NK-92 (cell line): ENCODE results near the gene FOXD1.
"Not testable (repeated sequence)": the region's sequence is repeated elsewhere in the genome, so short reads cannot be mapped to it uniquely, and the experiment has no call there.

Source experiments
- DNase-seq: peaks from one replicate; lab custom pipeline; 2025; ENCODE audit not compliant: unreplicated experiment; lab: John Stamatoyannopoulos, UW

FOXD1 gene

DNA sequence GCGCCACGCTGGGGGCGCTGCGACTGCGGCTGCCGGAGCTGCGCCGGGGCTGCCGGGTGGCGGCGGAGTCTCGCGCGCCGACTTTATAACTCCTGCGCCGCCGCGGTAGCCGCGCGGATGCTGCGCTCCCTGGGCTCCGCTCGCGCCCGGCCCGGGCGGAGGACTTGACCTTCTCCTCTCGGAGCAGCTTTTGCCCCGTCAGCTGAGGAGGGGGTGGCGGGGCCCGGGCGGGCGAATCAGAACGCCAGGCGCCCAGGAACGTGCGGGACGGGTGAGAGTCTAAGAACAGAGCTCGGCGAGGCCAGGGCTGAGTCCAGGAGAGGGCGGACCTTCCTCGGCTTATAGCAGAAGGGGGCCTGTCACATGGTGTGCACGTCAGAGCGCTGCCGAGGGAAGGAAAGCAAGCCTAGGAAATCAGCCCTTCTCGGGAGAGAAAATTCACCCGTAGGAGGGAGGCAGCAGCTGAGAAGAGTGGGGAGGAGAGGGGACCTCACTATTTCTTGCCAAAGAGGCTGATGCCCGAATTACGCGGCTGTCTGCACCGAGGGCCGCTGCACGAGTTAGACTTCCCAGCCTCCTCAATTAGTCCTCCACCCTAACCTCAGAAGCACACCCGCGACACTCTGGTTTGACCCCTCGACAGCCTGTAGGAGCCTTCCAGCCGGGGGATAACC is at the start of gene FOXD1:
Gene FOXD1 (minus strand): TSS at position 315 of the 674 bp plus-strand sequence. CDS start 415 bp downstream, outside the sequence.
- DNase-seq, result no peak

DNA sequence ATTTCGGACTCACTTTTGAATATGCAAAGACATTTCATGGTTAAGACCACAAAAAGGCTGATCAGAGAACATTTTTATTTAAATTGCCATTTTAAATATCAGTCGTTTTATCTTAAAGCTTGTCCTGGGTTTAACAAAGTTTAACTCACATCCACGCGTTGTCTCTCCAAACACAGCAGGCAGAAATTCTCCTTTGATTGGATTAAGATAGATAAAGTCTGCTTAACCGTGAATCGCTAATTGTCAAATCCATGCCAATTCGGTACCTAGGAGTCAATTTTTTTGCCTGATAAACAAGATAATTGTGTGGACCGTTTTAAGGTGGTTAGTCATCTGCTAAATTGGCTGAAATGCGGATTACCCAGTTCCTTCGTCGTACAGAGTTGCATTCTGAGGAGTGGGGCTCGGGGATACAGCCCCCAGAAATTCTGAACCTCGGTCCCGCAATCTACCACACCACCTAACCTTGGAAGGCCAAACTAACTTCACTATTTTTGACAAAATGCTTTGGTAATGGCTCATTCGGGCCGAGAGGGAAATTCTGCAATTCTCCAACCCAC is 49.0 kb upstream of the FOXD1 start:
- no peak for DNase-seq

DNA sequence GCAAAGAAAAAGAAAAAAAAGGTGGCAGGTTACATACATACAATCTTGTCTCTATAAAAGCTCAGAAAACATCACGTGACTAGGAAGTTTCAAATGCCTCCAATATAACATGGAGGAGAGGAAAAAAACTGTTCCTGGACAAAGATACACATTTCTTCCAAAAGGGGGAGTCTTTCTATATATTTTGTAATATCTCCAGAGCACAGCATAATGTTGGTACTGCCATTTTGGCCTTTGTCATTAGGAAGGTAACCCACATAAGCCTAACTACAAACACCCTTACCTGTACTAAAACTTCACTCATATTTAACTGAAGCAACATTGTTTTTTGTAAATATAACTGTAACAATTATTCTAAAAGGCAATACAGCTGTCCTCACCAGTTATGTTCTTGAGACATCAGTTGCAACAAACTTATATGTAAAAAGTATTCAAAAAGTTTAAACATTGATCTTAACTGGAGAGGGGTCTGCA is 48.4 kb upstream of the FOXD1 start:
- DNase-seq, result no peak

DNA sequence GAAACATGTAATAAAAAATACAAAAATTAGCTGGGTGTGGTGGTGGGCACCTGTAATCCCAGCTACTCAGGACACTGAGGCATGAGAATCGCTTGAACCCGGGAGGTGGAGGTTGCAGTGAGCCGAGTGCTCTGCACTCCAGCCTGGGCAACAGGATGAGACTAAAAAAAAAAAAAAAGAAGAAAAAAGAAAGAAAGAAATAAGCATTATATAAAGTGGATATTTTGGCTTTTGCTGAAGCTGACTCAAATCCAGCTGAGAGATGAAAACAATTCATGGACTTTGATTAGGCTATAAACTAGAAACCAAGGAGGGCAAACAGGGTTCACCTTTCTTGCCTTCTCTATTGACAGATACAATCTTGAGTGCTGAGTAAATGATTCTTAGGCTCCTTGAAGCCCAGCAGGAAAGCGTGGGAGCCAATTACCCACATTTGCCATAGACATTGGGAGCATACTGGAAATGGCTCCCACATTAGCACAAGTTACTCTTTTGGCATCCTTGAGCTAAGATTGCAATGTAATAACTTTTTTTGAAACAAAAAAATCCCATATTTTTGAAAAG is 47.3 kb upstream of the FOXD1 start:
- no peak for DNase-seq

DNA sequence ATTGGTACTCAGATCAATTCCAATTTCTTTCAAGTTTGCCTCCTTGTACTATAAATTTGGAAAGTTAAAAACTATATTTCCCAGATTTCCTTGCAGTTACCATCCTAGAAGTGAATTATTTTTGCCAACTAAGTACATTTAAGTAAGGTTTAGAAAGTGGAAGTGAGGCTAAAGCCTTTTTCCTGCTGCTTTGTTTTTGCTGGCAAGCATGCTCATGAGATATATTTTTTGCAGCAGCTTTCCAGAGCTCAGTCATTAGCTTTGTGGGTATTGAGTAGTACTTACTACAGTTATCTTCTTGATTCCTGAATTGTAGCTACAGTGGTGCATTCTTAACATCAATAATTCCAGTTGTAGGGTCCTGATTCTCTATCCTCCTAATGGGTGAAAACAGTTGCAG is 46.1 kb upstream of the FOXD1 start:
- DNase-seq, result no peak

DNA sequence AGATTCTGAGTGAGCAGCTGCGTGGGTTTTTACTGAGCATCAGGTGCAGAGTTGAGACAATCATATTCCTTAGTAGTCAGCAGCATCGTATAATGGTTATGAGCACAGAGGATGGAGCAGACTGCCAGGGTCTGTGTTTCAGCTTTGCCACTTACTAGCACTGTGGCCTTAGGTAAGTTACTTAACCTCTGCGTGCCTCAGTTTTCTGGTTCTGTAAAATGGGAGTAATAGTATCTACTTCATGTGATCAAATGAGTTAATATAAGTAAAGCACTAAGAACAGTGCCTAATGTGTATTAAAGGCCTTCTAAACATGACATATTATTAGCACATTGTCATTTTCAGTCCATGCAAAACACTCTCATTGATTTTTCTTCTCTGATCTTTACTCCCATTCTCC is 44.8 kb upstream of the FOXD1 start:
- DNase-seq, result no peak

DNA sequence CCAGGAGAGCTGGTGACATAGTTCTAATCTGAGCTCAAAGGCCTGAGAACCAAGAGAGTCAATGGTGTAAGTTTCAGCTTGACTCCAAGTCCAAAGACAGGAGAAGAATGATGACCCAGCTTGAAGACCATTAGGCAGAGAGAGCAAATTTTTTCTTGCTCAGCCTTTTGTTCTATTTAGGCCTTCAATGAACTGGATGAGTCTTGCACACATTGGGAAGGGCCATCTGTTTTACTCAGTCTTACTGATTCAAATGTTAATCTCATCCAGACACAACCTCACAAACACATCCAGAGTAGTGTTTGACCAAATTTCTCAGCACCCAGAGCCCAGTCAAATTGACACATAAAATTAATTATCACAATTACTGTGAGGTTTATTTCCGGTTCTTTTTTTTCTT is 42.6 kb upstream of the FOXD1 start:
- DNase-seq, result no peak

DNA sequence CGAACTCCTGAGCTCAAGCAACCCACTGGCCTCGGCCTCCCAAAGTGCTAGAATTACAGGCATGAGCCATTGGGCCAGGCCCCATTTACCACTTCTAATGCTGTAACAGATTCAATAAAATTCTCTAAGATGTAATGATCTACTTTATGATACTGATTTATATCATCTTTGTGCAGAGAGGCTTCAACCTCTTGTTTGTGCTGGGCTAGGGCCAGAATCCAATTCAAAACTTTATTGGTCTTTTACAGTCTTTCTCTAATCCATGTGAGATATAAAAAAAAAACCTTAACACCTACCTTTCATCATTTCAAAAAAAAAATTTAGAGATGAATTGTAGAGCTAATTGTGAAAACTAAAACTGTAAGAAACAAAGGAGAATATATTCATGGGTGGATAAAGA is 41.5 kb upstream of the FOXD1 start:
- no peak for DNase-seq

DNA sequence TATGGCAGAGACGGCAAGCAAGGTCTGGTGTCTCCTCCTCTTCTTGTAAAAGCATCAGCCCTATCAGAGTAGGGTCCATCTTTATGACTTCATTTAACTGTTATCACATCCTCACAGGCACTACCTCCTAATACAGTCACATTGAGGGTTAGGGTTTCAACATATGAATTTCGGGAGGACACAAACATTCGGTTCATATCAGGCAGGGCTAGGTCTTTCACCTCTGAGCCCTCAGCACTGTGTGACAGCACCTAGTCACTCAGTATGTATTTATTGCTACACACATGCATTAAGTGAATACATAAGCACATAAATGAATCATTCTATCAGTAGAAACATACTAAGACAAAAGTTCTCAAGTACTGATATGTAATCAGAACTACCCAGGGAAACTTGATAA is 40.2 kb upstream of the FOXD1 start:
- no peak for DNase-seq

DNA sequence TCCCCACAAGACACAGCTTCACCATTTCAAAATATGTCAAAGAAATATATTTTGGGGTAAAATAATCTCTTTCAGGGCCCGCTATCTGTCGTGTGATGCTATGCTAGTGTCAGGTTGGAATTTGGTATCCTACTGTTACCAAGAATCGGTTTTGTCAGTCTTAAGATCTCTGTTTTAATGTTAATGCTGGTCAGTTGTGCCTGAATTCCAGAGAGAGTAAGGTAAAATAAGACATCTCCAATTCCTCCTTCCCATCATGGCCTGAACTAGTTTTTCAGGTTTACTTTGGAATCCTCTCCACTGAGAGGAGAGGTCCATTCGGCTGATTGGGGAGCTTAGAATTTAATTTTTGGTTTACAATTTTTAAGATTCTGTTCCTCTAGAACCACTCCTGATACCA is 39.2 kb upstream of the FOXD1 start:
- DNase-seq, result no peak

DNA sequence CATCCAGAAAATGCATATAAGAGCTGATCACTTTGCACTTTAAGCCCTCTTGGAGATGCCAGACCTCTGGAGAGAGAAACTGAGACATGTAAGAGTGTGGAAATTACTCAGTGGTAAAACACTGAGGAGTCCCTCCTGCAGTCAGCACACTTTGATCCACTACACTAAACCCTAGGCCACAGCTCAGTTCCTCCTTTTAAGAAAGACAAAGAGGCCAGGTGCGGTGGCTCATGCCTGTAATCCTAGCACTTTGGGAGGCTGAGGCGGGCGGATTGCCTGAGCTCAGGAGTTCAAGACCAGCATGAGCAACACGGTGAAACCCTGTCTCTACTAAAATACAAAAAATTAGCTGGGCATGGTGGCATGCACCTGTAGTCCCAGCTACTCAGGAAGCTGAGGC is 38.7 kb upstream of the FOXD1 start:
- DNase-seq, result not testable (repeated sequence)

DNA sequence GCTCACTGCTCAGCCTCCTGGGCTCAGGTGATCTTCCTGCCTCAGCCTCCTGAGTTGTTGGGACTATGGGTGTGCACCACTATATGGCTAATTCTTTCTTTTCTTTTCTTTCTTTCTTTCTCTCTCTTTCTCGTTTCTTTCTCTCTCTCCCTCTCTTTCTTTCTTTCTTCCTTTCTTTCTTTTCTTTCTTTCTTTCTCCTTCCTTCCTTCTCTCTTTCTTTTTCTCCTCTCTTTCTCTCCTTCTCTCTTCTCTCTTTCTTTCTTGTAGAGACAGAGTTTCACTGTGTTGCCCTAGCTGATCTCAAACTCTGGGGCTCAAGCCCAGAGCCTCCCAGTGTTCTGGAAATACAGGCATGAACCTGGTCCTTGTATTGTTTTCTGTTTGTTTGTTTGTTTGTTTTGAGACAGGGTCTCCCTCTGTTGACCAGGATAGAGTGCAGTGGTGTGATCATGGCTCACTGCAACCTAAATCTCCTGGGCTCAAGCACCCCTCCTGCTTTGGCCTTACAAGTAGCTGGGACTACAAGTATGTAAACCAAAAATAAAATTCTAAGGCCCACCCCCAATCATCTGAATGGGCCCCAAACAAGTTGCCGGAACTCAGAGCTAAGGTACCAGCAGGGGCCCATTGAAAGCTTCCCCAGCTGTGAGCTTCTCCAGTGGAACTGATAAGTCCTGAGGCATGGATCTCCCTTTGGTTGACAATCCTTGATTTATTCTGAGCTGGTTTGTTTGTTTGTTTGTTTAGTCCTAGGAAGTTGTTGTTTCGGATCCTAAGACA is 37.7 kb upstream of the FOXD1 start:
- no peak for DNase-seq

DNA sequence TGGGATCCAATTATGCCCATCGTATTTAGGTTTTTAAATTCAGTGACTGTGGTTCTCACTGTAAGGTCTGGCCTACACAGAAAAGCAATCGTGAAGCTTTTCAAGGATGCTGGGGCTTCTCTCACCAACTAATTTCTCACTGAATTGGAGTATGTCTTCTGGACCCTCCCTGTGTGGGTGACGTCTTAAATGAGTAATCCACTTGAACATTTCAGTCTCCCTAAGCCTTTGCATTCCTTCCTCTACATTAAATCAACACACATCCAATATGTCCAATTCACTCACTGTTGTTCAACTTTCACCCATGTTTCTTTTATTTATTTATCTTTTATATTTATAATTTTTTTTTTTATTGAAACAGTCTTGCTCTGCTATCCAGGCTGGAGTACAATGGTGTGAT is 37.1 kb upstream of the FOXD1 start:
- no peak for DNase-seq

DNA sequence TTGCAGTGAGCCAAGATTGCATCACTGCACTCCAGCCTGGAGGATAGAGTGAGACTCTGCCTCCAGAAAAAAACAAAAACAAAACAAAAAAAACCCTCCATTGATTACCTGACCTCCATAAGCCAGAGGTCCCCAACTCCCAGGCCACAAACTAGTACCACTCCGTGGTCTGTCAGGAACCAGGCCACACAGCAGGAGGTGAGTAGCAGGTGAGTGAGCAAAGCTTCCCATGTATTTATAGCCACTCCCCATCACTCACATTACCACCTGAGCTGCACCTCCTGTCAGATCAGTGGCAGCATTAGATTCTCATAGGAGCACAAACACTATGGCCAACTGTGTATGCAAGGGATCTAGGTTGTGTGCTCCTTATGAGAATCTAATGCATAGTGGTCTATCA is 35.9 kb upstream of the FOXD1 start:
- no peak for DNase-seq

DNA sequence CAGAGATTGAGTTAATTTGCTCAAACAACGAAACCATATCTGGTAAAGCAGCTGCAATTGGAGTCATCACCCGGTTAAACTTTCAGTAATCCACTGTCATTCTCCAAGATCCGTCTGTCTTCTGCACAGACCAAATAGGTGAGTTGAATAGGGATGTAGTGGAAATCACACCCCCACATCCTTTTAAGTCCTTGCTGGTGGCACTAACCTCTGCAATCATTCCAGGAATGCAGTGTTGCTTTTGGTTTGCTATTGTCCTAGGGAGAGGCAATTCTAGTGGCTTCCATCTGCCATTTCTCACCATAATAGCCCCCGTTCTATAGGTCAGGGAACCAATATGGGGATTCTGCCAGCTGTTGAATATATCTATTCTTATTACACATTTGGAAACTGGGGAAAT is 35.1 kb upstream of the FOXD1 start:
- DNase-seq, result no peak

DNA sequence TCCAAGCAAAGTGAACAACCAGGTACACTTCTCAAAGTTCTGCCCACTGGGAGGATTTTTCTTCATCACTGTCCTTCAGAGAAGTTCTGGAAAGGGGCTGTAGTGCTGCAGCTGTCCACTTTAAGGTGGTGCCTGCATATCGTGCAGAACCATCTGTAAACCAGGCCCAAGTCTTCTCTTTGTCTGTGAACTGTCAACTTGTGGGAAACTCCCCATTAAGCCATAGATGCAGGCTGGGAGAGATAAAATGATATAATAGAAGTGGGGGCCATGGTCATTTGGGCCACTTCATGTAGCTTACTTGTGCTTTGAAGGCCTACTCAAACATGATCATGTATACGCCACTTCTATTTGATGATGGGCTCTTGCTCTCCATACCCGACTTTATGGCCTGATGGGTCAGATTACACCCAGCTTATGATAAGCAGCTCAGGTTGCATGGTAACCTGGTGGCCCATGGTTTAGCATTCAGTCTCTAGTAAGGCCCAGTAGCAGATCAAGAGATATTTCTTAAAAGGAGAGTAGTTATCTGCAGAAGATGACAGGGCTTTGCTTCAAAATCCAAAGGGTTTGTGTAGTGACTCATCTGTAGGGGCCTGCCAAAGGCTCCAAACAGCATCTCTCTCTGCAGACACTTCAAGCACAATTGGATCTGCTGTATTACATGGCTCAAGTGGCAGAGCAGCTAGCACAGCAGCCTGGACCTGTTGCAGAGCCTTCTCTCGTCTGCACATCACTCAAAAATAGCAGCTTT is 34.0 kb upstream of the FOXD1 start:
- DNase-seq, result no peak

DNA sequence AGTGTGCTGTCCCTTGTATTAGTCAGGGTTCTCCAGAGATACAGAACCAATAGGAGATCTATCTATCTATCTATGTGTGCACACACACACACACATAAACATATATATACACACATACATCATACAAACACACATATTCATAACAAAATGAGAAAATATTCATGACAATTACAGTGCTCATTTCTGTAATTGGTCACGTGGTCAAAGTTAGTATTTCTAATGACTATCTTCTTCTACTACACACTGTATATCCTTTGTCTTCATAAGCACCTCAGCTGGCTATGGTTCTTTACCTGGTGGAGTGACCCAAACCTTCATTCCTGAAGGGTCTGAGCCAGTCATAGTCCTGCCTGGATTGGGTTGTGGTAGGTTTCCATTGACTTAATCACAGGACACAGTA is 31.9 kb upstream of the FOXD1 start:
- no peak for DNase-seq

DNA sequence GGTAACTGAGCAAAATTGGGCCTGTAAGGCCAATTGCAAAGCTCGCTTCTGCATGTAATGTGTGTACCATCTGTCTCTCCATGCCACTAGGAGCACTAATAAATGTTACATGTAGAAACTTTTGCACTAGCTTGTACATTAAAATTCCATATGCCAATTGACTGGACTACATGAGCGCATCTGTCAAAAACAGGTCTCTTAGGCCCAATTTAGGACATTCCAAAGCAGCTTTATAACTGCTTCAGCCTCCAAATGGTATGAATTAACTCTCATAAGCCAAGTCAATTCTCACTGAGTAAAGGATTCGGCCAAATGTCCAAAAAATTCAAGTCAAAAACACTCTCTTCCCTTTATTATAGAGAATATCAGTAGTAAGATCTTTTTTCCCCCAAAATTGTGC is 23.5 kb upstream of the FOXD1 start:
- no peak for DNase-seq

DNA sequence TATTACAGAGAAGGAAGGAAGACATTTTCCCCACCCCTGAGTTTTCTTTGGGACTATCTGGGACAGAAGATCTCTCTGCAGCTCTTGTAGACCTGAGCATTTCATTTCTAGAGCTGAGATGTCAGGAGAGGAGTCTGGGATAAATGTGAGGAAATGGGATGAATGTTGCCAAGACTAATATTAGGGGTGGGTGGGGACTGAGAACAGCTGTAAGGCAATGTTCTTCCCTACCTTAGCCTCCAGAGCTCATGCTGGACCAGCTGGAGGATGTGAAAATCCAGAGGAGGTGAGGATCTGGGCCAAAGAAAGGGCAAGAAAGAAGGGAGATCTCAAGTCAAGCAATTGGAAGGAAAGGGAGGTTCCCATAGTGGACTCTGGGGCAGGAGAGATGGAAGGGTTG is 23.1 kb upstream of the FOXD1 start:
- DNase-seq, result no peak

DNA sequence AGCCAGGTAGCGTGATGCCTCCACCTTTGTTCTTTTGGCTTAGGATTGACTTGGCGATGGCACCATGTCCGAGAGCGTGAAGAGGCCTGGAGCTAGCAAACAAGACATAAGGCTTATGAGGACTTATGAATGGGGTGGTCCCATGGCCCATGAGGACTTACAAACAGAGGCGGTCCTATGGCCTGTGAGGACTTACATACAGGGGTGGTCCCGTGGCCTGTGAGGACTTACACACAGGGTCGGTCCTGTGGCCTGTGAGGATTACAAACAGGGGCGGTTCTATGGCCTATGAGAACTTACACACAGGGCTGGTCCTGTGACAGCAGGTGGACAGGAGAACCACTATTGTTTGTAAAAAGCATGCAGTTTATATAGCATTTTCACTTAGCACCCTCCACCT is 21.3 kb upstream of the FOXD1 start:
- no peak for DNase-seq

DNA sequence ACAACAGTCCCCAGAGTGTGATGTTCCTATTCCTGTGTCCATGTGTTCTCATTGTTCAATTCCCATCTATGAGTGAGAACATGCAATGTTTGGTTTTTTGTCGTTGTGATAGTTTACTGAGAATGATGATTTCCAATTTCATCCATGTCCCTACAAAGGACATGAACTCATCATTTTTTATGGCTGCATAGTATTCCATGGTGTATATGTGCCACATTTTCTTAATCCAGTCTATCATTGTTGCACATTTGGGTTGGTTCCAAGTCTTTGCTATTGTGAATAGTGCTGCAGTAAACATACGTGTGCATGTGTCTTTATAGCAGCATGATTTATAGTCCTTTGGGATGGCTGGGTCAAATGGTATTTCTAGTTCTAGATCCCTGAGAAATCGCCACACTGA is 20.1 kb upstream of the FOXD1 start:
- not testable (repeated sequence) for DNase-seq
